Measurements from ENCODE around the gene KDM3B. TPM values are rescaled to one million over a fixed set of nuclear protein-coding genes. Genes with fewer than 3 reads are reported as not detected.
A peak's percentile ranks its signal among the peaks of the same experiment; 100 is the strongest.
"Not testable (repeated sequence)": the region's sequence is repeated elsewhere in the genome, so short reads cannot be mapped to it uniquely, and the experiment has no call there.

KDM3B gene
- total RNA-seq, 1 donor from 2014 or later: 101 TPM

- no peak for DNase-seq (ENCODE audit: low spot score)
- no peak for TF ChIP-seq CTCF (IDR thresholded peaks at IDR 0.05; ENCODE audit: unreplicated experiment)
- H3K4me3 Mint-ChIP-seq (ENCODE audit: unreplicated experiment): no peak overlapping the region
- H3K9me3 Mint-ChIP-seq (ENCODE audit: unreplicated experiment): no peaks in the 10 kb centered on the region
- peaks cover under 1% of the 10 kb centered on the region for H3K4me1 Mint-ChIP-seq (ENCODE audit: unreplicated experiment)
- peaks cover 2% of the 10 kb centered on the region for H3K27me3 Mint-ChIP-seq (ENCODE audit: unreplicated experiment)
- H3K27ac Mint-ChIP-seq (ENCODE audit: unreplicated experiment): no peak overlapping the region
- peaks cover 44% of the 10 kb centered on the region for H3K36me3 Mint-ChIP-seq (ENCODE audit: low read depth, unreplicated experiment)
These were observed 36.8 kb downstream of the KDM3B start for GRCh38 chr5:138389332-138389731.

GRCh38 chr5:138389911-138390310 lies 37.4 kb downstream of the KDM3B start:
- not testable (repeated sequence) for H3K4me1 Mint-ChIP-seq (ENCODE audit: unreplicated experiment); H3K4me3 Mint-ChIP-seq (ENCODE audit: unreplicated experiment); H3K27ac Mint-ChIP-seq (ENCODE audit: unreplicated experiment); DNase-seq (ENCODE audit: low spot score); H3K9me3 Mint-ChIP-seq (ENCODE audit: unreplicated experiment); H3K27me3 Mint-ChIP-seq (ENCODE audit: unreplicated experiment)
- H3K36me3 Mint-ChIP-seq (ENCODE audit: low read depth, unreplicated experiment): peaks cover 49% of the 10 kb centered on the region

DNA sequence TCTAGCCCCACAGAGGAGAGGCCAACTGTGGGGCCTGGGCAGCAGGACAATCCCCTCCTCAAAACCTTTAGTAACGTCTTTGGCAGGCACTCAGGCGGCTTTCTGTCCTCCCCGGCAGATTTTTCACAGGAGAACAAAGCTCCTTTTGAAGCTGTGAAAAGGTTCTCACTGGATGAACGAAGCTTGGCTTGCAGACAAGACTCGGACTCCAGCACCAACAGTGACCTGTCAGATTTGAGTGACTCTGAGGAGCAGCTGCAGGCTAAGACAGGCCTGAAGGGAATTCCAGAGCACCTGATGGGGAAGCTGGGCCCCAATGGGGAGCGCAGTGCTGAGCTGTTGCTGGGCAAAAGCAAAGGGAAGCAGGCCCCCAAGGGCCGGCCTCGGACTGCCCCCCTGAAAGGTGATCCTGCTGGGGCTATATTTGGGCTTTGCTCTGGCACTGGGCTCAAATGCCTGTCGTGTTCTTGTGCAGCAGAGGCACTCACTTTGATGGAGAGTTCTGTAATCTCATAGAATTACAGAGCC lies 39.4 kb downstream of the KDM3B start:
- Mint-ChIP-seq H3K36me3 (ENCODE audit: low read depth, unreplicated experiment) (peaks cover 48% of the 10 kb centered on the region), H3K4me3 (ENCODE audit: unreplicated experiment) (no peak overlapping the region), H3K9me3 (ENCODE audit: unreplicated experiment) (no peaks in the 10 kb centered on the region), H3K27me3 (ENCODE audit: unreplicated experiment) (peaks cover 4% of the 10 kb centered on the region), H3K4me1 (ENCODE audit: unreplicated experiment) (peaks cover 5% of the 10 kb centered on the region), H3K27ac (ENCODE audit: unreplicated experiment) (no peak overlapping the region)
- DNase-seq (ENCODE audit: low spot score): no peak
- no peak for TF ChIP-seq CTCF (IDR thresholded peaks at IDR 0.05; ENCODE audit: unreplicated experiment)

DNA sequence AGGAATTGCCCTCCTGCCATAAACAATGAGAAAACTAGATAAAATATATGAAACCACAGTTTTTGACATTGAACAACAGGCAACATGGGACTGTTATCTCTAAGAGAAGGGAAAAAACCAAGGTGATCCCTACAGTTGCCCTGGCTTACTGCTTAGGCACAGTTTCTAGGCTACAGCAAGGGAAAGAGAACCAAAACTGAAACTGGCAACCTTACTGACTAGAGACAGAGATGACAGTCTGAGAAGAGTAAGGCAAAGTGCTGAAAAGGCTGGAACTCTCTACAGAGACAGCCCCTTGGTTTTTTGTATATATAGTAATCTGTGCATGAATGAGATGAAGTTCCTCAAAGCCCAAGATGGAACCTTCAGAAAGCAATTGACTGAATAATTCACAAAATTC lies 50.2 kb downstream of the KDM3B start:
- peaks cover 4% of the 10 kb centered on the region for H3K27me3 Mint-ChIP-seq (ENCODE audit: unreplicated experiment)
- DNase-seq (ENCODE audit: low spot score): no peak
- no peaks in the 10 kb centered on the region for H3K9me3 Mint-ChIP-seq (ENCODE audit: unreplicated experiment)
- peaks cover 30% of the 10 kb centered on the region for H3K36me3 Mint-ChIP-seq (ENCODE audit: low read depth, unreplicated experiment)
- no peak overlapping the region for H3K4me3 Mint-ChIP-seq (ENCODE audit: unreplicated experiment)
- H3K4me1 Mint-ChIP-seq (ENCODE audit: unreplicated experiment): no peaks in the 10 kb centered on the region
- no peak overlapping the region for H3K27ac Mint-ChIP-seq (ENCODE audit: unreplicated experiment)
- no peak for TF ChIP-seq CTCF (IDR thresholded peaks at IDR 0.05; ENCODE audit: unreplicated experiment)

DNA sequence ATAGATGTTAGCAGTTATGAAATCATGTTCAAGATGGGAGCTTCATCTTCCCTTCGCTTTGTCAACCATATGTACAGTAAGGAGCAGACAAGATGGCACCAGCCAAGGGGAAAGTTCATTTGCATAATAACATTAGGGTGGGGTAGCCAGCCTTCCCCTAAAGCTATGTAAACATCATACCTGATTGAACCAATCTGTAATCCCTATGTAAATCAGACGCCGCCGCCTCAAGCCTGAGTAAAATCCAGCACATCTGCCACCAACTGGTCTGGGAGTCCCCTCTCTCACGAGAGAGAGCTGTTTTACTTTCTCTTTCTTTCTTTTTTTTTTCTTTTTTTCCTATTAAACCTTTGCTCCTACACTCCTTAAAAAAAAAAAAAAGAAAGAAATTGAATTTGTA lies 55.5 kb downstream of the KDM3B start:
- no peak for DNase-seq (ENCODE audit: low spot score)
- no peaks in the 10 kb centered on the region for H3K9me3 Mint-ChIP-seq (ENCODE audit: unreplicated experiment)
- H3K36me3 Mint-ChIP-seq (ENCODE audit: low read depth, unreplicated experiment): peaks cover 34% of the 10 kb centered on the region
- H3K4me1 Mint-ChIP-seq (ENCODE audit: unreplicated experiment): no peaks in the 10 kb centered on the region
- H3K27ac Mint-ChIP-seq (ENCODE audit: unreplicated experiment): no peak overlapping the region
- no peak for TF ChIP-seq CTCF (IDR thresholded peaks at IDR 0.05; ENCODE audit: unreplicated experiment)
- H3K4me3 Mint-ChIP-seq (ENCODE audit: unreplicated experiment): peak overlapping the region; percentile 7
- peaks cover 6% of the 10 kb centered on the region for H3K27me3 Mint-ChIP-seq (ENCODE audit: unreplicated experiment)
